Lung (tissue), 12 donors: ENCODE results near the gene KCNQ2. TPM values are rescaled to one million over a fixed set of nuclear protein-coding genes. Genes with fewer than 3 reads are reported as not detected.

Experiments used
- ATAC-seq: fragments of 200-7000 bp; cut with Tn5 transposase; one replicate; pipeline ENCODE4 v1.9.1; 2020; ENCODE audit warnings: moderate number of reproducible peaks; ENCODE audit not compliant: insufficient read depth, low FRiP score
- DNase-seq, 3 donors: peaks; one replicate each; pipeline ENCODE4 v3.0.0-alpha.2; 2013 to 2017
- H3K27ac ChIP-seq, 2 donors: one replicate each; pipeline ENCODE4 v1.5.1; 2013; ENCODE audit warnings: mild to moderate bottlenecking in 2 of 2, moderate library complexity in 2 of 2, control low read depth in 1 of 2, inconsistent platforms in 1 of 2, low read depth in 1 of 2, low read length in 1 of 2
- H3K27me3 ChIP-seq, 3 donors: one replicate each; pipeline ENCODE4 v1.5.1; 2013; ENCODE audit warnings: low read length in 2 of 3; ENCODE audit not compliant: control insufficient read depth in 3 of 3, insufficient read depth in 3 of 3
- H3K36me3 ChIP-seq, 4 donors: one replicate each; pipeline ENCODE4 v1.5.1; 2013; ENCODE audit warnings: low read length in 4 of 4, mild to moderate bottlenecking in 1 of 4, moderate library complexity in 1 of 4; ENCODE audit not compliant: control insufficient read depth in 4 of 4, insufficient read depth in 4 of 4
- H3K4me1 ChIP-seq, 5 donors: one replicate each; pipeline ENCODE4 v1.5.1; 2013; ENCODE audit warnings: low read length in 5 of 5, mild to moderate bottlenecking in 2 of 5, moderate library complexity in 1 of 5; ENCODE audit not compliant: control insufficient read depth in 5 of 5, insufficient read depth in 5 of 5
- H3K4me3 ChIP-seq: one replicate; pipeline ENCODE4 v1.5.1; 2013; ENCODE audit warnings: mild to moderate bottlenecking, control low read depth, moderate library complexity
- H3K9ac ChIP-seq, 2 donors: one replicate each; pipeline ENCODE4 v1.5.1; 2013; ENCODE audit warnings: low read length in 2 of 2, control low read depth in 1 of 2; ENCODE audit not compliant: insufficient read depth in 1 of 2
- H3K9me3 ChIP-seq, 4 donors: one replicate each; pipeline ENCODE4 v1.5.1; 2013; ENCODE audit warnings: low read length in 3 of 4, mild to moderate bottlenecking in 1 of 4, moderate library complexity in 1 of 4; ENCODE audit not compliant: control insufficient read depth in 4 of 4, insufficient read depth in 3 of 4
- CTCF ChIP-seq: IDR thresholded peaks from 2 replicates; pipeline ENCODE4 v1.5.1; 2012; ENCODE audit warnings: mild to moderate bottlenecking; ENCODE audit errors: control extremely low read depth, extremely low read depth
- WGBS, 2 donors: extraction: QIAGEN DNeasy Blood & Tissue Kit; methylation state at CpG; one replicate each; pipeline ENCODE4 v1.1.7; 2013; 5-methylcytosine and 5-hydroxymethylcytosine counted together
- polyA plus RNA-seq, 2 donors: library from polyadenylated mRNA; stranded (reverse); fragments of 200-250 nt; gene quantifications; one replicate each; pipeline ENCODE4 v1.2.1, GENCODE V29; 2013
- total RNA-seq, 2 donors: library from RNA; depleted of rRNA in 1 of 2; stranded (reverse); fragments of >200 nt in 1 of 2; gene quantifications; one replicate each; pipeline ENCODE4 v1.2.1, GENCODE V29; 2014 to 2021
- donor health status: control.
- donor health status: control.
- donor health status: Bipolar disorder and iron deficiency.
- donor health status: healthy.
- donor health status: DM: yes; HTN: yes; CAD: no.

Gene KCNQ2
- total and polyA plus RNA-seq, 4 donors, result 0.18 to 6.8 (median 0.28) TPM; not detected in 1

GRCh38 chr20:63408684-63409046, 63.8 kb downstream of the KCNQ2 start:
- DNase-seq, result no peak
- peaks cover 0 to 10% (median 0%) of the 10 kb centered on the region in 3 donors for H3K27me3 ChIP-seq

GRCh38 chr20:63407928-63408683, 64.3 kb downstream of the KCNQ2 start:
- Histone ChIP-seq H3K9me3 (peaks cover 0 to 12% (median 0%) of the 10 kb centered on the region in 4 donors), H3K36me3 (no peaks in the 10 kb centered on the region), H3K27ac (no peak overlapping the region), H3K27me3 (peaks cover 0 to 16% (median 5%) of the 10 kb centered on the region in 3 donors), H3K9ac (no peak overlapping the region), H3K4me3 (no peak overlapping the region), H3K4me1 (peaks cover 0 to 13% (median 0%) of the 10 kb centered on the region in 5 donors)
- ATAC-seq, result no peak
- no peak for TF ChIP-seq CTCF
- 89 to 95% methylated on average over 21 to 27 of the region's 27 CpGs for WGBS, 2 donors
- no peak for DNase-seq

More at GRCh38 chr20:63408684-63409046, 63.8 kb downstream of the KCNQ2 start:
- whole genome bisulfite sequencing, 2 donors, result 89 to 91% methylated on average over 17 to 21 of the region's 21 CpGs
- Histone ChIP-seq H3K9ac (no peak overlapping the region), H3K4me1 (peaks cover 0 to 13% (median 0%) of the 10 kb centered on the region in 5 donors), H3K27ac (no peak overlapping the region), H3K4me3 (no peak overlapping the region), H3K36me3 (no peaks in the 10 kb centered on the region), H3K9me3 (peaks cover 0 to 7% (median 0%) of the 10 kb centered on the region in 4 donors)
- TF ChIP-seq CTCF, result no peak
- ATAC-seq, result no peak

- no peak overlapping the region for H3K9ac ChIP-seq
- ATAC-seq (no peak), DNase-seq (no peak)
- no peak overlapping the region for H3K27ac ChIP-seq
- WGBS, 2 donors, result 93 to 95% methylated on average over 58 to 60 of the region's 60 CpGs
- H3K4me1 ChIP-seq, result peaks cover 0 to under 1% (median 0%) of the 10 kb centered on the region in 5 donors
- H3K27me3 ChIP-seq, result peaks cover 0 to 12% (median 5%) of the 10 kb centered on the region in 3 donors
- no peaks in the 10 kb centered on the region for H3K36me3 ChIP-seq
- no peak overlapping the region for H3K4me3 ChIP-seq
- TF ChIP-seq CTCF, result no peak
- peaks cover 0 to 12% (median 0%) of the 10 kb centered on the region in 4 donors for H3K9me3 ChIP-seq
Measured at GRCh38 chr20:63406617-63407245, 65.7 kb downstream of the KCNQ2 start.
